PFSK-1 (cell line): ENCODE measurements around the gene CES2.

Experiments
- FOXP2 ChIP-seq: optimal IDR thresholded peaks from 2 replicates; pipeline ENCODE3; 2011; ENCODE audit warnings: borderline replicate concordance, control low read depth, inconsistent platforms; ENCODE audit not compliant: insufficient read depth; ENCODE audit errors: extremely low read length, extremely low read depth
- POLR2AphosphoS5 ChIP-seq: IDR thresholded peaks from 2 replicates; pipeline ENCODE4 v1.6.1; 2012; ENCODE audit warnings: low read depth, mild to moderate bottlenecking, control low read depth, low read length, moderate library complexity
- REST ChIP-seq, 2 experiments: IDR thresholded peaks; 2 replicates each; pipeline versions ENCODE4 v1.6.1 to v1.8.0; 2011 to 2012; ENCODE audit warnings: low read depth in 2 of 2, low read length in 2 of 2, control low read depth in 1 of 2, inconsistent platforms in 1 of 2, mild to moderate bottlenecking in 1 of 2, moderate library complexity in 1 of 2; ENCODE audit not compliant: insufficient read depth in 1 of 2
- SIN3A ChIP-seq: IDR thresholded peaks from 2 replicates; pipeline ENCODE4 v1.6.1; 2012; ENCODE audit warnings: mild to moderate bottlenecking, low read length, moderate library complexity, borderline replicate concordance; ENCODE audit not compliant: insufficient read depth
- TAF1 ChIP-seq: IDR thresholded peaks from 2 replicates; pipeline ENCODE4 v1.6.1; 2012; ENCODE audit warnings: low read length, control low read depth, borderline replicate concordance; ENCODE audit not compliant: insufficient read depth

CES2 gene

DNA sequence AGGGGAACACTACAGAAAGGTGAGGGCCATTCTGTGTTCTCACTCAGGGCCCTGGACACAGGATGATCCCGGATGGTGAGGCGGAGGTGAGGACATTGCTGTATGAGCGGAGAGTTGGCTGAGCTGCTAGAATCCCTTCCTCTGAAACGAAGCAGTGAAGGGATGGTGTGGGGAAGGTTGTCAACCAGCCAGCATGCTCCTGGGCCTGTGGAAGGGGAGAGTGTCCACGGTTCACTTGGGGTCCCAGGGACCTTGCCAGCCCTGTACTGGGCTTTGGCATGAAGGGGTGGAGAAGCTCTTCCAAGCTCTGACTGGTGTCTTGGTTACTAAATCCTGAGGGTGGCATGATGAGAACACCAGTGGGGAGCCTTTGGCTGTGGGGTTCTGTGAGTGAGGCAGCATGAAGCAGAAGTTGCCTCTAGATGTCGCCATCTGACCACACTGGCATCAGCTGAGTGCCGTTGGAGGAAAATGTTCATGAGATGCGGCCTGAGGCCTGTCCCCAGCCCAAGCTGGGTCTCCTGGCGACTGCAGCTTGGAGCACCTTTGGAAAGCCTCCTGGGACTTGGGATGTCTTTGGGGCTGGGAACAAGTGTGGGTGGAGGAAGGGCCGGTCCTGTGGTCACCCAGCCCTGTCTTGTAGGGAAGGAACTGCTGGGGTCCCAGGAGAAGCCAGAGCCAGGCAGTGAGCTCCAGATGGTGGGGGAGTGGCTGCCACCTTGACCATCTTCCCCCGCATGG lies 40.2 kb upstream of the CES2 start:
- TF ChIP-seq SIN3A, result no peak
- no peak for TF ChIP-seq TAF1
- TF ChIP-seq FOXP2, result no peak
- TF ChIP-seq POLR2AphosphoS5, result no peak
- no peak for TF ChIP-seq REST (IDR thresholded peaks at IDR 0.05; ENCODE audit: insufficient read depth in 1 of 2, low read depth in 2 of 2, low read length in 2 of 2)

GRCh38 chr16:66895689-66895979 lies 39.7 kb upstream of the CES2 start:
- no peak for TF ChIP-seq FOXP2
- TF ChIP-seq SIN3A, result no peak
- TF ChIP-seq TAF1, result no peak
- TF ChIP-seq POLR2AphosphoS5, result no peak
- no peak for TF ChIP-seq REST (IDR thresholded peaks at IDR 0.05; ENCODE audit: insufficient read depth in 1 of 2, low read depth in 2 of 2, low read length in 2 of 2)

- TF ChIP-seq POLR2AphosphoS5 (no peak), FOXP2 (no peak), SIN3A (no peak), TAF1 (no peak), REST (IDR thresholded peaks at IDR 0.05; ENCODE audit: insufficient read depth in 1 of 2, low read depth in 2 of 2, low read length in 2 of 2) (no peak)
These were observed 39.3 kb upstream of the CES2 start for GRCh38 chr16:66895999-66896398.

GRCh38 chr16:66898207-66898606 lies 37.1 kb upstream of the CES2 start:
- TF ChIP-seq POLR2AphosphoS5 (no peak), REST (IDR thresholded peaks at IDR 0.05; ENCODE audit: insufficient read depth in 1 of 2, low read depth in 2 of 2, low read length in 2 of 2) (no peak), FOXP2 (no peak), SIN3A (no peak), TAF1 (no peak)

DNA sequence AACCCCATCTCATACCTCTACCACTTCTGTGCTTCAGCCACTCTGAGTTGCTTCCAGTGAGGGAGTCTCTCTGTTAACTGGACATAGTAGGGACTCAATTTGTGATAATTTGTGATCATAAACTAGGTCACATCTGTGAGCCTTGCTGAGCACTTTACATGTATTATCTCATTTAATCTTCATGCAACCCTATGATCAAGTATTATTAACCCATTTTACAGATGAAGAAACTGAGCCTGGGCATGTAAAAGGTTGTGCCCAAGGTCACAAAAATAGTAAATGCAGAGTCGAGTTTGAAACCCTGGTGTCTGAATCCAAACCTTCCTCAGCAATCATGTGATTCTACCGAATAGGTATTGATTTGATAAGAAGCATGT lies 36.4 kb upstream of the CES2 start:
- TF ChIP-seq POLR2AphosphoS5, result no peak
- no peak for TF ChIP-seq SIN3A
- no peak for TF ChIP-seq REST (IDR thresholded peaks at IDR 0.05; ENCODE audit: insufficient read depth in 1 of 2, low read depth in 2 of 2, low read length in 2 of 2)
- TF ChIP-seq FOXP2, result no peak
- no peak for TF ChIP-seq TAF1
